IMR-90 (cell line): ENCODE results near the gene TSPAN14. TPM values are rescaled to one million over a fixed set of nuclear protein-coding genes. Genes with fewer than 3 reads are reported as not detected.

ENCODE experiments used
- ATAC-seq: fragments of 200-7000 bp; cut with Tn5 transposase; 2 replicates; pipeline ENCODE4 v1.9.1; 2020; ENCODE audit warnings: low read depth, mild to moderate bottlenecking, moderate library complexity
- BruUV-seq: library from RNA; stranded (reverse); fragments of 400-500 nt; replicated peaks from 2 replicates; lab custom pipeline; 2021; lab: Mats Ljungman, UMichigan
- CTCF ChIA-PET: fragments of 300-600 bp; formaldehyde crosslinking; extraction: SDS; loops from one replicate; lab custom pipeline; 2021; ENCODE audit warnings: antibody characterized with exemption; lab: Yijun Ruan, JAX
- POLR2A ChIA-PET: fragments of 300-600 bp; sonication (Branson Sonifier 250); formaldehyde crosslinking; loops from one replicate; lab custom pipeline; 2022; ENCODE audit warnings: antibody characterized with exemption; ENCODE audit not compliant: unreplicated experiment; lab: Charles Lee
- DNase-seq: peaks from one replicate; pipeline ENCODE4 v3.0.0; 2013
- H2AFZ ChIP-seq: replicated peaks from 2 replicates; pipeline ENCODE3; 2013; ENCODE audit warnings: low read length, mild to moderate bottlenecking; ENCODE audit not compliant: poor library complexity
- H2AK5ac ChIP-seq: 2 replicates; pipeline ENCODE4 v1.6.1; 2013; ENCODE audit warnings: low read depth, low read length, inconsistent platforms
- H2AK9ac ChIP-seq: replicated peaks from 2 replicates; pipeline ENCODE3; 2013; ENCODE audit warnings: mild to moderate bottlenecking, low read depth, low read length, moderate library complexity; ENCODE audit not compliant: poor library complexity
- H2BK120ac ChIP-seq: 2 replicates; pipeline ENCODE4 v1.6.1; 2013; ENCODE audit warnings: low read depth, low read length, inconsistent platforms
- H2BK15ac ChIP-seq: 3 replicates; pipeline ENCODE4 v1.6.1; 2013; ENCODE audit warnings: low read depth, low read length, inconsistent platforms
- H2BK20ac ChIP-seq: 2 replicates; pipeline ENCODE4 v1.6.1; 2013; ENCODE audit warnings: low read depth, mild to moderate bottlenecking, inconsistent platforms, low read length, moderate library complexity
- H2BK5ac ChIP-seq: 2 replicates; pipeline ENCODE4 v1.6.1; 2013; ENCODE audit warnings: mild to moderate bottlenecking, low read depth, low read length, inconsistent platforms; ENCODE audit not compliant: poor library complexity, severe bottlenecking
- H3K14ac ChIP-seq: replicated peaks from 2 replicates; pipeline ENCODE4 v1.6.1; 2013; ENCODE audit warnings: low read depth, low read length, inconsistent platforms
- H3K18ac ChIP-seq: 2 replicates; pipeline ENCODE4 v1.6.1; 2013; ENCODE audit warnings: low read depth, low read length, control low read depth
- H3K23ac ChIP-seq: 2 replicates; pipeline ENCODE4 v1.6.1; 2013; ENCODE audit warnings: low read depth, low read length, inconsistent platforms
- H3K27ac ChIP-seq: 2 replicates; pipeline ENCODE4 v1.5.1; 2013; ENCODE audit warnings: mild to moderate bottlenecking, control low read depth, low read length; ENCODE audit not compliant: insufficient read depth
- H3K27me3 ChIP-seq: 2 replicates; pipeline ENCODE4 v1.6.1; 2013; ENCODE audit warnings: low read length; ENCODE audit not compliant: control insufficient read depth, insufficient read depth
- H3K36me3 ChIP-seq: 2 replicates; pipeline ENCODE4 v1.6.1; 2013; ENCODE audit warnings: low read length, mixed read lengths; ENCODE audit not compliant: control insufficient read depth, insufficient read depth
- H3K4ac ChIP-seq: 2 replicates; pipeline ENCODE4 v1.6.1; 2013; ENCODE audit warnings: low read depth, low read length, inconsistent platforms
- H3K4me1 ChIP-seq: 2 replicates; pipeline ENCODE4 v1.6.1; 2013; ENCODE audit warnings: low read length, mixed read lengths; ENCODE audit not compliant: control insufficient read depth, insufficient read depth
- H3K4me2 ChIP-seq: 2 replicates; pipeline ENCODE4 v1.6.1; 2013; ENCODE audit warnings: low read depth, mild to moderate bottlenecking, control low read depth, low read length, moderate library complexity
- H3K4me3 ChIP-seq: 2 replicates; pipeline ENCODE4 v1.5.1; 2013; ENCODE audit warnings: low read depth, mild to moderate bottlenecking, control low read depth, low read length, moderate library complexity; ENCODE audit not compliant: insufficient read depth
- H3K56ac ChIP-seq: 2 replicates; pipeline ENCODE4 v1.6.1; 2013; ENCODE audit warnings: low read length, inconsistent platforms; ENCODE audit not compliant: insufficient read depth; ENCODE audit errors: extremely low read depth
- H3K79me1 ChIP-seq, 2 experiments: 2 replicates each; pipeline ENCODE4 v1.6.1; 2013; ENCODE audit warnings: low read length in 2 of 2, inconsistent platforms in 1 of 2, low read depth in 1 of 2
- H3K9ac ChIP-seq: 2 replicates; pipeline ENCODE4 v1.6.1; 2013; ENCODE audit warnings: low read depth, low read length, control low read depth
- H3K9me1 ChIP-seq: 2 replicates; pipeline ENCODE4 v1.6.1; 2013; ENCODE audit warnings: low read length, inconsistent platforms; ENCODE audit not compliant: insufficient read depth
- H3K9me3 ChIP-seq: 2 replicates; pipeline ENCODE4 v1.6.1; 2013; ENCODE audit warnings: low read length; ENCODE audit not compliant: control insufficient read depth, insufficient read depth
- H4K20me1 ChIP-seq: 2 replicates; pipeline ENCODE4 v1.6.1; 2013; ENCODE audit warnings: low read length, inconsistent platforms; ENCODE audit not compliant: insufficient read depth
- H4K5ac ChIP-seq: 2 replicates; pipeline ENCODE4 v1.6.1; 2013; ENCODE audit warnings: mild to moderate bottlenecking, low read depth, low read length, control low read depth
- H4K8ac ChIP-seq, 2 experiments: 2 replicates each; pipeline ENCODE4 v1.6.1; 2013; ENCODE audit warnings: low read depth in 2 of 2, low read length in 2 of 2, control low read depth in 1 of 2, inconsistent platforms in 1 of 2
- H4K91ac ChIP-seq: 2 replicates; pipeline ENCODE4 v1.6.1; 2013; ENCODE audit warnings: low read depth, low read length, inconsistent platforms; ENCODE audit not compliant: insufficient read depth
- BHLHE40 ChIP-seq: fragments of 150-350 bp; IDR thresholded peaks from 2 replicates; pipeline ENCODE4 v1.6.1; 2016; ENCODE audit warnings: mild to moderate bottlenecking, low read depth, low read length
- CEBPB ChIP-seq: IDR thresholded peaks from 2 replicates; pipeline ENCODE4 v1.6.1; 2012; ENCODE audit warnings: low read depth, low read length, improper control_type of control experiment
- CHD1 ChIP-seq: IDR thresholded peaks from 2 replicates; pipeline ENCODE4 v1.6.1; 2012; ENCODE audit warnings: low read depth, low read length, improper control_type of control experiment
- FOS ChIP-seq: fragments of 150-350 bp; IDR thresholded peaks from 2 replicates; pipeline ENCODE4 v1.6.1; 2016; ENCODE audit warnings: low read depth, low read length
- MAFK ChIP-seq: IDR thresholded peaks from 2 replicates; pipeline ENCODE4 v1.6.1; 2012; ENCODE audit warnings: low read depth, low read length, improper control_type of control experiment
- MAZ ChIP-seq: IDR thresholded peaks from 2 replicates; pipeline ENCODE4 v1.6.1; 2012; ENCODE audit warnings: low read depth, mild to moderate bottlenecking, low read length, improper control_type of control experiment, moderate library complexity, borderline replicate concordance
- POLR2A ChIP-seq: IDR thresholded peaks from 2 replicates; pipeline ENCODE4 v1.6.1; 2012; ENCODE audit warnings: mild to moderate bottlenecking, low read depth, low read length
- RAD21 ChIP-seq: IDR thresholded peaks from 2 replicates; pipeline ENCODE4 v1.6.1; 2012; ENCODE audit warnings: low read length, improper control_type of control experiment
- RCOR1 ChIP-seq: IDR thresholded peaks from 2 replicates; pipeline ENCODE4 v1.6.1; 2012; ENCODE audit warnings: mild to moderate bottlenecking, low read length, improper control_type of control experiment; ENCODE audit not compliant: insufficient replicate concordance
- RFX5 ChIP-seq: IDR thresholded peaks from 2 replicates; pipeline ENCODE4 v1.8.0; 2012; ENCODE audit warnings: low read depth, mild to moderate bottlenecking, low read length, moderate library complexity
- SMC3 ChIP-seq: fragments of 150-350 bp; IDR thresholded peaks from 2 replicates; pipeline ENCODE4 v1.6.1; 2016; ENCODE audit warnings: low read depth, mild to moderate bottlenecking, antibody characterized with exemption, low read length, moderate library complexity
- WGBS, 2 experiments: methylation state at CpG; one replicate each; pipeline versions ENCODE4 v1.1.5 to v1.1.7; 2013; ENCODE audit warnings: missing lambda C conversion rate in 2 of 2; ENCODE audit not compliant: insufficient read length in 1 of 2; ENCODE audit errors: extremely low coverage in 2 of 2; 5-methylcytosine and 5-hydroxymethylcytosine counted together
- dilution Hi-C: fragments of 300-500 bp; cut with HindIII; formaldehyde crosslinking; loops from one replicate; pipeline ENCODE4 v1.14.3; 2018; ENCODE audit warnings: low sequenced_read_pairs; ENCODE audit not compliant: unreplicated experiment
- in situ Hi-C: fragments of 300-500 bp; cut with MboI; formaldehyde crosslinking; loops from 3 replicates; pipeline ENCODE4 v1.14.3; 2019; ENCODE audit warnings: low sequenced_read_pairs, inconsistent platforms, mixed read lengths
- intact Hi-C: fragments of 100-400 bp; cut with micrococcal nuclease; formaldehyde crosslinking; loops from 2 replicates; pipeline ENCODE4 v1.10.0; 2022
- polyA plus RNA-seq, 3 experiments: library from polyadenylated mRNA; depleted of rRNA; stranded (reverse); fragments of >200 nt; gene quantifications; 2 replicates each; pipeline ENCODE4 v1.2.3, GENCODE V29; 2012; ENCODE audit warnings: low replicate concordance in 1 of 3
- total RNA-seq: library from RNA; depleted of rRNA; stranded (reverse); fragments of >200 nt; gene quantifications from 2 replicates; pipeline ENCODE4 v1.2.3, GENCODE V29; 2012
- TF ChIP-seq, protein P1 (sequence below): fragments of 150-350 bp; IDR thresholded peaks from 2 replicates; pipeline ENCODE4 v1.6.1; 2017; ENCODE audit warnings: mild to moderate bottlenecking, antibody characterized with exemption, low read length, low read depth
- TF ChIP-seq, protein P2 (sequence below): fragments of 150-350 bp; IDR thresholded peaks from 2 replicates; pipeline ENCODE4 v1.6.1; 2016; ENCODE audit warnings: low read depth, mild to moderate bottlenecking, low read length, moderate library complexity, borderline replicate concordance
- TF ChIP-seq, protein P3 (sequence below): conservative IDR thresholded peaks from 2 replicates; pipeline ENCODE4 v1.5.1; 2012; ENCODE audit warnings: mild to moderate bottlenecking, low read depth, low read length, improper control_type of control experiment

Gene TSPAN14
- total and polyA plus RNA-seq, 2 of the 4 experiments (the other 2 are of a cell fraction) = 18.5 to 43.0 TPM

DNA sequence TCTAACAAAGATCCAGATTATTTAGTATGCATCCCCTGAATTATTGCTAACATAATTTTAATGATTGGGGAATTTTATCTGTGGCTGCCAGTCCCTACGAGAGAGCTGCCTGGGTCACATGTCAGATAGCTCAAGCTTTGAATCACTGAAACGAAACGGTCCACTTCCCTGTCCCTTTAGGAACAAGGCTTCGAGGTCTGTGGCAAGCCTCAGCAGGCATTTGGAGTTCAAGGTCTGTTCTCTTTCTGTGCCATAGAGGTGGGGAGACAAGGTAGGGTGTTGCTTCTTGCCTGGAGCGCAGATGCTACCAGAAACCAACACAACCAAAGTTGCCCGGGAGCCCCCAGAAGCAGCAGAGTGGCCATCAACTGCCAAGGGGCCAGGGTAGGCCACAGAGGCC lies 69.7 kb downstream of the TSPAN14 start:
- no peak for ATAC-seq

More for the DNA sequence above, 69.7 kb downstream of the TSPAN14 start:
- Histone ChIP-seq H4K20me1 (no peaks in the 10 kb centered on the region), H3K9me3 (no peaks in the 10 kb centered on the region), H2BK20ac (no peak overlapping the region), H3K27me3 (no peaks in the 10 kb centered on the region), H3K23ac (no peak overlapping the region), H2BK15ac (no peak overlapping the region), H2AK9ac (peak overlapping the region; percentile 37), H3K9ac (no peak overlapping the region), H3K79me1 (no peaks in the 10 kb centered on the region), H3K18ac (no peak overlapping the region), H4K5ac (no peak overlapping the region), H2BK5ac (no peak overlapping the region), H3K4ac (no peak overlapping the region), H3K27ac (no peak overlapping the region), H2AK5ac (no peak overlapping the region), H2AFZ (no peak overlapping the region), H3K4me2 (no peak overlapping the region), H4K8ac (no peak overlapping the region), H3K9me1 (no peaks in the 10 kb centered on the region; the same call in 1 of the 2 replicates), H3K36me3 (peaks cover 8% of the 10 kb centered on the region; the same call in 1 of the 2 replicates), H2BK120ac (no peak overlapping the region), H4K91ac (no peak overlapping the region), H3K14ac (no peak overlapping the region), H3K56ac (no peak overlapping the region), H3K4me1 (no peaks in the 10 kb centered on the region), H3K4me3 (no peak overlapping the region)
- intact Hi-C loops (no loop called here), in situ Hi-C loops (no loop called here), dilution Hi-C loops (no loop called here)
- BruUV-seq = no TSS peak
- no CpG with 5 or more reads among the region's 6 CpGs for WGBS, 2 experiments
- ChIA-PET POLR2A (no interaction called here), CTCF (no interaction called here)
- TF ChIP-seq, protein P1, sequence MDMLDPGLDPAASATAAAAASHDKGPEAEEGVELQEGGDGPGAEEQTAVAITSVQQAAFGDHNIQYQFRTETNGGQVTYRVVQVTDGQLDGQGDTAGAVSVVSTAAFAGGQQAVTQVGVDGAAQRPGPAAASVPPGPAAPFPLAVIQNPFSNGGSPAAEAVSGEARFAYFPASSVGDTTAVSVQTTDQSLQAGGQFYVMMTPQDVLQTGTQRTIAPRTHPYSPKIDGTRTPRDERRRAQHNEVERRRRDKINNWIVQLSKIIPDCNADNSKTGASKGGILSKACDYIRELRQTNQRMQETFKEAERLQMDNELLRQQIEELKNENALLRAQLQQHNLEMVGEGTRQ = no peak
- TF ChIP-seq, protein P2, sequence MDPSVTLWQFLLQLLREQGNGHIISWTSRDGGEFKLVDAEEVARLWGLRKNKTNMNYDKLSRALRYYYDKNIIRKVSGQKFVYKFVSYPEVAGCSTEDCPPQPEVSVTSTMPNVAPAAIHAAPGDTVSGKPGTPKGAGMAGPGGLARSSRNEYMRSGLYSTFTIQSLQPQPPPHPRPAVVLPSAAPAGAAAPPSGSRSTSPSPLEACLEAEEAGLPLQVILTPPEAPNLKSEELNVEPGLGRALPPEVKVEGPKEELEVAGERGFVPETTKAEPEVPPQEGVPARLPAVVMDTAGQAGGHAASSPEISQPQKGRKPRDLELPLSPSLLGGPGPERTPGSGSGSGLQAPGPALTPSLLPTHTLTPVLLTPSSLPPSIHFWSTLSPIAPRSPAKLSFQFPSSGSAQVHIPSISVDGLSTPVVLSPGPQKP = no peak
- TF ChIP-seq, protein P3, sequence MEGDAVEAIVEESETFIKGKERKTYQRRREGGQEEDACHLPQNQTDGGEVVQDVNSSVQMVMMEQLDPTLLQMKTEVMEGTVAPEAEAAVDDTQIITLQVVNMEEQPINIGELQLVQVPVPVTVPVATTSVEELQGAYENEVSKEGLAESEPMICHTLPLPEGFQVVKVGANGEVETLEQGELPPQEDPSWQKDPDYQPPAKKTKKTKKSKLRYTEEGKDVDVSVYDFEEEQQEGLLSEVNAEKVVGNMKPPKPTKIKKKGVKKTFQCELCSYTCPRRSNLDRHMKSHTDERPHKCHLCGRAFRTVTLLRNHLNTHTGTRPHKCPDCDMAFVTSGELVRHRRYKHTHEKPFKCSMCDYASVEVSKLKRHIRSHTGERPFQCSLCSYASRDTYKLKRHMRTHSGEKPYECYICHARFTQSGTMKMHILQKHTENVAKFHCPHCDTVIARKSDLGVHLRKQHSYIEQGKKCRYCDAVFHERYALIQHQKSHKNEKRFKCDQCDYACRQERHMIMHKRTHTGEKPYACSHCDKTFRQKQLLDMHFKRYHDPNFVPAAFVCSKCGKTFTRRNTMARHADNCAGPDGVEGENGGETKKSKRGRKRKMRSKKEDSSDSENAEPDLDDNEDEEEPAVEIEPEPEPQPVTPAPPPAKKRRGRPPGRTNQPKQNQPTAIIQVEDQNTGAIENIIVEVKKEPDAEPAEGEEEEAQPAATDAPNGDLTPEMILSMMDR = no peak
- no peak for TF ChIP-seq MAZ
- no peak for TF ChIP-seq CEBPB
- TF ChIP-seq RFX5 = no peak
- no peak for TF ChIP-seq CHD1
- no peak for TF ChIP-seq POLR2A
- TF ChIP-seq RAD21 = no peak
- no peak for TF ChIP-seq BHLHE40
- TF ChIP-seq RCOR1 = no peak
- no peak for TF ChIP-seq SMC3
- no peak for TF ChIP-seq FOS
- TF ChIP-seq MAFK = no peak
- no peak for DNase-seq
